HK-2 (cell line): ENCODE measurements around the gene CCDC142.
A peak's percentile ranks its signal among the peaks of the same experiment; 100 is the strongest.
"Not testable (repeated sequence)": the region's sequence is repeated elsewhere in the genome, so short reads cannot be mapped to it uniquely, and the experiment has no call there.

ENCODE experiments used
- DNase-seq: peaks from one replicate; pipeline ENCODE4 v3.0.0-alpha.2; 2018; ENCODE audit not compliant: unreplicated experiment

The CCDC142 gene

DNA sequence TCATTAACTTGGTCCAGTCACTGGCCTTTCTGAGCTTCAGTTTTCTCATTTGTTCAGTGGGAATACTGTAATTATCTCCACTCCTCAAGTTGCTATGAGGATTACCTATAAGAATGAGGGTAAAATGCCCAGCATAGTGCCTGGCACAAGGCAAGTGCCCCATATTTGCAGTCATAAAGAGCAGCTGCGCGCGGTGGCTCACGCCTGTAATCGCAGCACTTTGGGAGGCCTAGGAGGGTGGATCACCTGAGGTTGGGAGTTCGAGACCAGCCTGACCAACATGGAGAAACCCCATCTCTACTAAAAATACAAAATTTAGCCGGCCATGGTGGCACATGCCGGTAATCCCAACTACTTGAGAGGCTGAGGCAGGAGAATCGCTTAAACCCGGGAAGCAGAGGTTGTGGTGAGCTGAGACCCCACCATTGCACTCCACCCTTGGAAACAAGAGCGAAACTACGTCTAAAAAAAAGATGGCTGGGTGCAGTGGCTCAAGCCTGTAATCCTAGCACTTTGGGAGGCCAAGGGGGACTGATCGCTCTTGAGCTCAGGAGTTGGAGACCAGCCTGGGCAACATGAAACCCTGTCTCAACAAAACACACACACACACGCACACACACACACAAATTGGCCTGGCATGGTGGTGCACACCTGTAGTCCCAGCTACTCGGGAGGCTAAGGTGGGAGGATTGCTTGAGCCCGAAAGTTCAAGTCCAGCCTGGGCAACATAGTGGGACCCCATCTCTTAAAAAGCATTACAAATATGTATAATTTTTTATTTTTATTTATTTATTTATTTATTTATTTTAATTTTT, 40.1 kb downstream of the CCDC142 start:
- DNase-seq: not testable (repeated sequence)

GRCh38 chr2:74441690-74442482, 40.9 kb downstream of the CCDC142 start, which contains the start of gene RTKN:
Gene RTKN (minus strand): TSS chr2:74441937. CDS start chr2:74441816, 121 bp downstream.
- peak; percentile 82 for DNase-seq

DNA sequence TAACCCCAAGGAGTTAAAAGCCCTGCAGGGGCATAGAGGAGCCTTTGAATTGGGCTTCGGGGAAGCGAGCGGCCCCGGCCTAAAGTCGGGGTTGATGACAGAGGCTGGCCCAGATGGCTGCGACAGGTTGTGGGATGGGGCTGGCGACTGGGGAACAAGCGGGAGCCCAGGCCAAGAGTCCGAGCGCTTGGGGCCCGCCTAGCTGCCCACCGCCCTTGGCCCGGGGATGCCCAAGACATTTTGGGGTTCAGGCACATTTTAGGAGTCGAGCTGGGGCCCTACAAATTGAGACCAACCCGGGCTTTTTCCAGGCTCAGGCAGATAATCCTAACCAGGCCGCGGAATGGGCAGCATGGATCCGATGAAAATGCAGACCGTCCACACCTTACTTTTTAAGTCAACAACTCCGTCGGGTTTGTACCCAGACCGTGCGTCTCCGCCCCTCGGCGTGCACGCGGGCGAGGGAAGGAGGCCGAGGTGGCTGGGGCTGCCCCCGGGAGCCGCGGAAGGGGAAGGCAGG, 41.6 kb downstream of the CCDC142 start:
- DNase-seq: no peak

DNA sequence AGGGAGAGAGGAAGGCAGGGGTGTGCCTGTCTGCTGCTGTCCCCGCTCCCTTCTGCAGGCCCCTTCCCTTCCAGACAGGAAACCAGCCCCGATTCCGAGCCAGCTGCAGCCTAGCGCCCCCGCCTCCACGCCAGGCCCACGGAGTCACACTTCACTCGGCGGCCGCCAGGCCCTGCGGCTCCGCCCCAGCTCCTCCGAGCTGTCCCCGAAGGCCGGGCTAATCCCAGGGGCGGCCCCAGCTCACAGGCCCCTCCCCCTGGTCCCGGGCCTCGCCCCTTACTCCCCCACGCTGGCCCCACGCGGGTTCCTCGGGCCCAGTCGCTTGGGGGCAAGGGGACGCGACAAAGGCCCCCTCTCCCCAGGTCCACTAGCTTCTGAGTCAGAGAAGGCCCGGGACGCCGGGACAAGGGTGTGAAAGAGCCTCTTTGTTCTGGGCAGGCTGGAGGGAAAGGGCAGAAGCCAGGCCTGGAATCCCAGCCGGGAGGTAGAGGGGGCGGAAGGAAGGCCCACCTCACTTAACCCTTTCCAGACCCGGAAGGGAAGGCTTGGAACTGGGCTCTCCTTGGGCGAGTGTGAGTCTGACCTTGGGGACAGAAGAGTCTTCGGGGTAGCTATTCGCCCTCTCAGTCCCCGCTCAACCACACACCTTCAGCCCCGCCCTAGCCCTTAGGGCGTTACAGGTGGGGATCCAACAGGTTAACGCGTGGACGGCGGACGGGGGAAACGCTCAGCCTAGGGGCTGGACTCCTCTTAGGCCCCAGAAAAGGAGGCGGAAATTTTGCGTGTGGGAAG, 42.2 kb downstream of the CCDC142 start:
- DNase-seq: peak; percentile 88

GRCh38 chr2:74439803-74440377, 42.9 kb downstream of the CCDC142 start:
- DNase-seq: no peak

GRCh38 chr2:74439373-74439772, 43.4 kb downstream of the CCDC142 start:
- no peak for DNase-seq

DNA sequence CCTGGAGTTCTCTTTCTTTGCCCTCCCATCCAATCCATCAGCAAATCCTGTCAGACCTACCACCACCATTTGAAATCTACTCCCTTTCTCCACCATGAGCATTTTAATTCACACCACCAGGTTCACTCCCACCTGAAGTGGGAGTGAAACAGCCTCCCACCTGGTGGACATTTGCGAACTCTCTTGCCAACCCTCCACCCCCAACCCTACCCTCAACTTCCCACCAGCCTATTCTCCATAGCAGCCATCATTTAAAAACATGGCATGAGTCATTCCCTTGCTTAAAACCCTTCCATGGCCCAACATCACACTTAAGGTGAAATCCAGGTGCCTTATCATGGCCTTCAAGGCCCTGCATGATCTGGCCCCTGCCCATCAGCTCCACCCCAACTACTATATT, 44.5 kb downstream of the CCDC142 start:
- DNase-seq: no peak

GRCh38 chr2:74436848-74437695, 45.7 kb downstream of the CCDC142 start:
- no peak for DNase-seq

DNA sequence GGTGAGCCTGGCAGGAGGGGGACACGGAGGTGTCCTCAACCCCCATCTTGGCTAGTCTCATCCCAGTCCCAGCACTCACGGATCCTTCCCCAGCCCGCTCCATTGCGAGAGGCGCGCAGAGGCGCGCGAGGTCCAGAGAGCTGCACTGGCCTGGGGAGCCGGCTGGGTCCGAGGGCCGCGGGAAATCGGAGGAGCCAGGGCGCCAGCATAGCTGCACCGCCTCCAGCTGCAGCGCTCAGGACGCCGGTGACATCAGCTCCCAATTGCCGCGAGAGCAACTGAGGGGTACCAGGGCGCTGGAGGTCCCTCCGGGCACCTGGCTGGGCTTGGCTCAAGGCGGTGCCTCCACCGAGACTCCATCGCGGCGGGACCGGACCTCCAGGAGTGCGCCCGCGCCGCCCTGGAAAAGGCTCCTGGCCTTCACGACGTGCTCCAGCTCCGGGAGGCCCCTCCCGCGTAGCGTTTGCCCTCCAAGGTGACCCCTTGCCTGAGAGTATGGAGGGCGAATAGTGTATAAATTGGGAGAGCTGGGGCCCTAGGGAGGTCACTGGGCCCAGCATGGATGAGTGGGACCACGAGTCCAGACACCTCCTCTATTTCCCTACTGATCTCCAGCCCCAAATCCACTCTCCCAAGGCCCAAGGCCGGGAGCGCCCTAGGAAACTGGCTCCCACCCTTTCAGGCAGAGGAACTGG, 46.5 kb downstream of the CCDC142 start:
- no peak for DNase-seq

- no peak for DNase-seq
Observed at GRCh38 chr2:74430502-74430901, 52.3 kb downstream of the CCDC142 start.

GRCh38 chr2:74429487-74430451, 53.0 kb downstream of the CCDC142 start:
- no peak for DNase-seq

- no peak for DNase-seq
Observed at GRCh38 chr2:74428675-74429074, 54.1 kb downstream of the CCDC142 start.

DNA sequence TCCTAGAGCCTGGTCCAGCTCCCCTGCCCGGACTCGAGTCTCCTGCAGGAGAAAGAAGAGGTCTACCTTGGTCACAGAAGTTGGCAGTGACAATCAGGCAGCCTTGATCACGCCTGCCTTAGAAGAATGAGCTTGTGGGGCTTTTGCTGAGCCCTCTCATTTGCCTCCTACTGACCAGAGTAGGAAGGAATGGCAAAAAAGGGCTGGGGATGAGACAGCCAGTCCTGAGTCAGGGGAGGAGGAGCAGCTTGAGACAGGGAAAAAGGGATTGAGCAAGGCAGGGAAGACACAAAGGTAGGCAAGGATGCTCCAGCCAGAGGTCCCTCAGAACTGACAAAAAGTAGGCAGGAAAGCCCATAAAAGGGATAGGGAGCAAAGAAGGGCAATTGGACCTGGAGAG, 55.2 kb downstream of the CCDC142 start:
- DNase-seq: no peak

DNA sequence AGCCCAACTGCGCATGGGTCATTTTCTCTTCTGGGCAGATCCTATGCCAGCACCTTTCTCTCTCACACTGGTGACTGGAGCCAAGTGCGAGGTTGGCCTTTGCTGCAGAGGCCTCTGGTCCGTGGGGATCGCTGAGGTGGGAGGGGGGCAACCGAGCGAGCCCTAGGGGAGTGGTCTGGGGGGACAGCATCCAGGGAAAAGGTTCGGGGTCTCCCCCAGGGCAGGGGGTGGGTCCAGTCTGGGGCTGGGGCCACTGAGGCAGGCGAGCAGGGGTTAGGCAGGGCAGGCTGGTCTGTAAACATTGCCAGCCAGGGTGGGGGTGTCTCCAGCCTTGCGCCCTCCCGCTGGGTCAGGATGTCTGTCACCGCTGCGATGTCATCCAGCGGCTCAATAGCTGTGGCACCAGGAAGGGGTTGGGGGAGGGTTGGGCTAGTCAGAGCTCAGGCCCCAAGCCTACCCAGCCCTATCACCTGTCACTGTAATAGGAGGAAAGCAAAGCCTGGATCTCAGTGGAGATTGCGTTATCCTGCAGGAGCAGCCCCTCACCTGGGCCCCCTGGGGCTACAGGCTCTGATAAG, 56.5 kb downstream of the CCDC142 start:
- no peak for DNase-seq

DNA sequence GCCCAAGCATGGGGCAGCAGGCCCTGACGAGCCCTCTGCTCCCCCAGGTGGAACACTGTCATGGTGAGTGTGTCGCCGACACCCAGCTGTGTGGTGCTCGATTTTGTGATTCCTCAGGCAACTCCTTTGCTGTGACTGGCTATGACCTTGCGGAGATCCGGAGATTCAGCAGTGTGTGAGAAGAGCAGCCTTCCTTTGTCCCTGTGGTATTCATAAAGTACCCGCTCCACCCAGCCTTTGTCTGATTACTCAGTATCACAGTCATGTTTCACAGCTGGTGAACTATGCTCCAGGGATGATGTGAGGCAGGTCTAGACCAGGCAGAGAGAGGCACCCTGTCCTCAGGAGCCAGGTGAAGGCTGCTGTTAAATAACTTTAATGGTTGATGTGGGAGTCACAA, 57.3 kb downstream of the CCDC142 start:
- DNase-seq: no peak

GRCh38 chr2:74424995-74425406, 57.8 kb downstream of the CCDC142 start:
- DNase-seq: no peak

- DNase-seq: no peak
Observed at GRCh38 chr2:74424139-74424992, 58.4 kb downstream of the CCDC142 start.
